Measurements from ENCODE around the gene IPO4. TPM values are rescaled to one million over a fixed set of nuclear protein-coding genes. Genes with fewer than 3 reads are reported as not detected.
A peak's percentile ranks its signal among the peaks of the same experiment; 100 is the strongest.

IPO4 gene
- total and polyA plus RNA-seq, 2 of the 13 experiments (the other 11 are each of a cell fraction or from before 2014, with no cell fraction given): 39.0 to 179 TPM

DNA sequence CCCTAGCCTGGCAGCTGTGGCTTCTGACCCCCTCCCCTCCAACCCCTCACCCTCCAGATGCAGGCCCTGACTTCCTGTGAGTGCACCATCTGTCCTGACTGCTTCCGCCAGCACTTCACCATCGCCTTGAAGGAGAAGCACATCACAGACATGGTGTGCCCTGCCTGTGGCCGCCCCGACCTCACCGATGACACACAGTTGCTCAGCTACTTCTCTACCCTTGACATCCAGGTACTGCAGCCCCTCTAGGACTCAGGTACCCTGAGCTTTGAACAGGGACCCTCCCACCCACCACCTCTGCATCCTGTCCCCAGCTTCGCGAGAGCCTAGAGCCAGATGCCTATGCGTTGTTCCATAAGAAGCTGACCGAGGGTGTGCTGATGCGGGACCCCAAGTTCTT is 33.5 kb downstream of the IPO4 start:
- no peak overlapping the region for H3K9ac ChIP-seq (ENCODE audit: insufficient read depth, low read depth, low read length)
- H3K27me3 ChIP-seq (ENCODE audit: control insufficient read depth in 1 of 2, insufficient read depth in 2 of 2, low read length in 2 of 2): no peaks in the 10 kb centered on the region
- ATAC-seq: no peak
- FAIRE-seq: no peak
- no peak overlapping the region for H3K27ac ChIP-seq (ENCODE audit: extremely low read length, insufficient read depth, low read length)
- BruUV-seq (replicated peaks): no TSS peak
- no peak for DNase-seq (ENCODE audit: low spot score)
- H3K79me2 ChIP-seq (ENCODE audit: insufficient read depth, low read length): no peaks in the 10 kb centered on the region
- no peaks in the 10 kb centered on the region; the same call in 1 of the 2 replicates for H4K20me1 ChIP-seq (ENCODE audit: insufficient read depth, low read length)
- H3K4me1 ChIP-seq (ENCODE audit: insufficient read depth, low read length): peaks cover 4% of the 10 kb centered on the region; the same call in 1 of the 2 replicates
- ChIA-PET POLR2A (interaction anchor here (0.9 to 11.8 kb wide), 4 partner anchors 6 to 116 kb away, joined by 3 to 233 read pairs (median 108); partner anchors contain the start of genes CHMP4A, EMC9, PSME1 and PSME2), CTCF (ENCODE audit: low intra/inter-chr PET ratio, low total read pairs) (no interaction called here)
- intact Hi-C loops (cut with micrococcal nuclease; ENCODE audit: unreplicated experiment): no loop called here
- no peak overlapping the region for H3K4me2 ChIP-seq (ENCODE audit: low read depth, low read length)
- in situ Hi-C loops (cut with HindIII; ENCODE audit: extremely low pct_ligation_motif_present, low pct_unique_long_range_greater_than_20kb): no loop called here
- H2AFZ ChIP-seq (ENCODE audit: low read length): no peak overlapping the region
- peaks cover 61 to 72% of the 10 kb centered on the region in 2 experiments for H3K36me3 ChIP-seq (replicated peaks in 1 of 2; ENCODE audit: control insufficient read depth in 1 of 2, insufficient read depth in 2 of 2, low read length in 2 of 2)
- no peak overlapping the region for H3K4me3 ChIP-seq (replicated peaks in 1 of 3; ENCODE audit: insufficient read depth in 1 of 3, low read depth in 2 of 3, low read length in 3 of 3)
- 98% methylated on average over 10 of the region's 10 CpGs for WGBS (ENCODE audit: low lambda C conversion rate)
- H3K9me3 ChIP-seq (ENCODE audit: low read length): no peaks in the 10 kb centered on the region
- TF ChIP-seq MXD3 (CRISPR knock-in tag; IDR thresholded peaks at IDR 0.05): 0 out of 2 replicates have a peak, but pooled peaks have one; percentile 22
- no peak for TF ChIP-seq KDM1A (CRISPR knock-in tag; IDR thresholded peaks at IDR 0.05)
- no peak for TF ChIP-seq TRIM24 (CRISPR knock-in tag; IDR thresholded peaks at IDR 0.05)
- TF ChIP-seq MAF1 (CRISPR knock-in tag; IDR thresholded peaks at IDR 0.05; ENCODE audit: borderline replicate concordance): no peak
- TF ChIP-seq ZNF3 (CRISPR knock-in tag; IDR thresholded peaks at IDR 0.05): no peak
- no peak for TF ChIP-seq ZNF670 (CRISPR knock-in tag; IDR thresholded peaks at IDR 0.05; ENCODE audit: borderline replicate concordance)
- no peak for TF ChIP-seq NFE2 (CRISPR knock-in tag; IDR thresholded peaks at IDR 0.05)
- TF ChIP-seq ZNF224 (CRISPR knock-in tag; IDR thresholded peaks at IDR 0.05): no peak
- TF ChIP-seq TBP (CRISPR knock-in tag; IDR thresholded peaks at IDR 0.05): no peak
- TF ChIP-seq ZNF343 (CRISPR knock-in tag; IDR thresholded peaks at IDR 0.05): 0 out of 2 replicates have a peak, but pooled peaks have one; percentile 34
- TF ChIP-seq ZSCAN29 (CRISPR knock-in tag; conservative IDR thresholded peaks at IDR 0.05): no peak
- TF ChIP-seq, protein P1, sequence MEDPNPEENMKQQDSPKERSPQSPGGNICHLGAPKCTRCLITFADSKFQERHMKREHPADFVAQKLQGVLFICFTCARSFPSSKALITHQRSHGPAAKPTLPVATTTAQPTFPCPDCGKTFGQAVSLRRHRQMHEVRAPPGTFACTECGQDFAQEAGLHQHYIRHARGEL (CRISPR knock-in tag; IDR thresholded peaks at IDR 0.05): no peak
- TF ChIP-seq SOX13 (IDR thresholded peaks at IDR 0.05): no peak
- TF ChIP-seq SOX13 (CRISPR knock-in tag; conservative IDR thresholded peaks at IDR 0.05 in 1 of 2, IDR thresholded peaks at IDR 0.05 in 1 of 2): no peak
- no peak for TF ChIP-seq ZFP91 (CRISPR knock-in tag; IDR thresholded peaks at IDR 0.05; ENCODE audit: borderline replicate concordance)
- no peak for TF ChIP-seq POLR2AphosphoS2 (IDR thresholded peaks at IDR 0.05; ENCODE audit: low read depth, low read length)
- TF ChIP-seq NONO (IDR thresholded peaks at IDR 0.05): no peak
- no peak for TF ChIP-seq NONO (CRISPR knock-in tag; conservative IDR thresholded peaks at IDR 0.05)
- no peak for TF ChIP-seq PAWR (CRISPR knock-in tag; IDR thresholded peaks at IDR 0.05; ENCODE audit: borderline replicate concordance)
- TF ChIP-seq, protein P2, sequence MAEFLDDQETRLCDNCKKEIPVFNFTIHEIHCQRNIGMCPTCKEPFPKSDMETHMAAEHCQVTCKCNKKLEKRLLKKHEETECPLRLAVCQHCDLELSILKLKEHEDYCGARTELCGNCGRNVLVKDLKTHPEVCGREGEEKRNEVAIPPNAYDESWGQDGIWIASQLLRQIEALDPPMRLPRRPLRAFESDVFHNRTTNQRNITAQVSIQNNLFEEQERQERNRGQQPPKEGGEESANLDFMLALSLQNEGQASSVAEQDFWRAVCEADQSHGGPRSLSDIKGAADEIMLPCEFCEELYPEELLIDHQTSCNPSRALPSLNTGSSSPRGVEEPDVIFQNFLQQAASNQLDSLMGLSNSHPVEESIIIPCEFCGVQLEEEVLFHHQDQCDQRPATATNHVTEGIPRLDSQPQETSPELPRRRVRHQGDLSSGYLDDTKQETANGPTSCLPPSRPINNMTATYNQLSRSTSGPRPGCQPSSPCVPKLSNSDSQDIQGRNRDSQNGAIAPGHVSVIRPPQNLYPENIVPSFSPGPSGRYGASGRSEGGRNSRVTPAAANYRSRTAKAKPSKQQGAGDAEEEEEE (CRISPR knock-in tag; IDR thresholded peaks at IDR 0.05; ENCODE audit: borderline replicate concordance): 0 out of 2 replicates have a peak, but pooled peaks have one; percentile 48
- TF ChIP-seq ZBTB38 (CRISPR knock-in tag; IDR thresholded peaks at IDR 0.05): peak; percentile 46; the same call in 1 of the 2 replicates
- TF ChIP-seq KMT2B (CRISPR knock-in tag; IDR thresholded peaks at IDR 0.05): no peak

Measured in HepG2 (cell line).